SU-DHL-6 (cell line): ENCODE measurements around the gene NUDC.

Source experiments
- EZH2phosphoT487 ChIP-seq: fragments of 200-600 bp; sonication (generic), shearing (Covaris generic); conservative IDR thresholded peaks from 2 replicates; pipeline ENCODE4 v1.6.1; 2018; ENCODE audit warnings: mild to moderate bottlenecking, antibody characterized with exemption, low read length, moderate library complexity, mixed read lengths
- TF ChIP-seq, protein P1 (sequence below): fragments of 200-600 bp; sonication (generic); IDR thresholded peaks from one replicate; pipeline ENCODE4 v1.5.1; 2017; ENCODE audit warnings: antibody characterized with exemption, mild to moderate bottlenecking, low read length, moderate library complexity; ENCODE audit not compliant: insufficient read depth, poor library complexity, severe bottlenecking

DNA sequence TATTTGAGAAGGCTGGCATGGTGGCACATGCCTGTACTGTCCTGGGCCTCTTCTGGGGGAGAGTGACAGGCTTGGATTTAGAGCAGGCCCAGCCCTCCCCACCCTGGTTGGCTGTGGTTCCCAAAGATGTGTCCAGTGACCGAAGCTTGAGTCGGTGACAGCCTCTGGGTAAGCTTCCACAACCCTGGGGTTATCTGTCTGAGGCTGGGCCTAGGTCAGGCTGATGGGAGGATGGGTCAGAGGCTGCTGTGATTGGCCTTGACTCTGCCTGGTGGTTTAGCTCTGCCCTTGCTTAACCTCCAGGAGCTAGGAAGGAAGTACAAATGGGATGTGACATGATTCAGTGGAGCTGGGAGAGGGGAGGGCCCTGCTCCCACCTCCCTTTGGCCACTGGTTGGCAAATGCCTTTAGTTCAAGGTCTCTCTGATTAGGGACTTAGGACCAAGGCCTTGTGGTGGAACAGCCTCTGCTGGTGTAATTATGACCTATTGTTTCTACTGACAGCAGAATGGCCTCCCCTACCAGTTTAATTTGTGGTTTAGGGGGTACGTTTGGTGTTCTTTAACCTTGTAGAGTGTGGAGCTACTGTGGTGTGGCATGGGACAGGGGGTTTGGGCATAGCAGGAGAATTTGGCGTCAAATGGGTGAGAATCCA is 16.6 kb downstream of the NUDC start:
- TF ChIP-seq EZH2phosphoT487 = no peak
- TF ChIP-seq, protein P1, sequence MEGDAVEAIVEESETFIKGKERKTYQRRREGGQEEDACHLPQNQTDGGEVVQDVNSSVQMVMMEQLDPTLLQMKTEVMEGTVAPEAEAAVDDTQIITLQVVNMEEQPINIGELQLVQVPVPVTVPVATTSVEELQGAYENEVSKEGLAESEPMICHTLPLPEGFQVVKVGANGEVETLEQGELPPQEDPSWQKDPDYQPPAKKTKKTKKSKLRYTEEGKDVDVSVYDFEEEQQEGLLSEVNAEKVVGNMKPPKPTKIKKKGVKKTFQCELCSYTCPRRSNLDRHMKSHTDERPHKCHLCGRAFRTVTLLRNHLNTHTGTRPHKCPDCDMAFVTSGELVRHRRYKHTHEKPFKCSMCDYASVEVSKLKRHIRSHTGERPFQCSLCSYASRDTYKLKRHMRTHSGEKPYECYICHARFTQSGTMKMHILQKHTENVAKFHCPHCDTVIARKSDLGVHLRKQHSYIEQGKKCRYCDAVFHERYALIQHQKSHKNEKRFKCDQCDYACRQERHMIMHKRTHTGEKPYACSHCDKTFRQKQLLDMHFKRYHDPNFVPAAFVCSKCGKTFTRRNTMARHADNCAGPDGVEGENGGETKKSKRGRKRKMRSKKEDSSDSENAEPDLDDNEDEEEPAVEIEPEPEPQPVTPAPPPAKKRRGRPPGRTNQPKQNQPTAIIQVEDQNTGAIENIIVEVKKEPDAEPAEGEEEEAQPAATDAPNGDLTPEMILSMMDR = no peak
